ENCODE data around the gene TAF9B. TPM values are rescaled to one million over a fixed set of nuclear protein-coding genes. Genes with fewer than 3 reads are reported as not detected.
"Not testable (repeated sequence)": the region's sequence is repeated elsewhere in the genome, so short reads cannot be mapped to it uniquely, and the experiment has no call there.

Gene TAF9B
- total RNA-seq, 3 donors from 2014 or later, result 3.3 to 17.7 (median 8.5) TPM

DNA sequence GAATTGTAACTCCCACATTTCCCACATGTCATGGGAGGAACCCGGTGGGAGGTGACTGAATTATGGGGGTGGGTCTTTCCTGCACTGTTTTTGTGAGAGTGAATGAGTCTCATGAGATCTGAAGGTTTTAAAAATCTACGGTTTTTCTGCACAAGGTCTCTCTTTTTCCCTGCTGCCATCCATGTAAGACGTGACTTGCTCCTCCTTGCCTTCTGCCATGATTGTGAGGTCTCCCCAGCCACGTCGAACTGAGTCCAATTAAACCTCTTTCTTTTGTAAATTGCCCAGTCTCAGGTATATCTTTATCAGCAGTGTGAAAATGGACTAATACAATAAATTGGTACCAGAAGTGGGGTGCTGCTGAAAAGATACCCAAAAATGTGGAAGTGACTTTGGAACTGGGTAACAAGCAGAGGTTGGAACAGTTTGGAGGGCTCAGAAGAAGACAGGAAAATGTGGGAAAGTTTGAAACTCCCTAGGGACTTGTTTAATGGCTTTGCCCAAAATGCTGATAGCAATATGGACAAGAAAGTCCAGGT, 7.6 kb upstream of the TAF9B start:
- H3K4me1 ChIP-seq (ENCODE audit: low read depth); H3K36me3 ChIP-seq (ENCODE audit: low read depth); ATAC-seq; DNase-seq; intact Hi-C loops (cut with DNase I, micrococcal nuclease); H3K4me3 ChIP-seq; H3K9me3 ChIP-seq: not testable (repeated sequence)

DNA sequence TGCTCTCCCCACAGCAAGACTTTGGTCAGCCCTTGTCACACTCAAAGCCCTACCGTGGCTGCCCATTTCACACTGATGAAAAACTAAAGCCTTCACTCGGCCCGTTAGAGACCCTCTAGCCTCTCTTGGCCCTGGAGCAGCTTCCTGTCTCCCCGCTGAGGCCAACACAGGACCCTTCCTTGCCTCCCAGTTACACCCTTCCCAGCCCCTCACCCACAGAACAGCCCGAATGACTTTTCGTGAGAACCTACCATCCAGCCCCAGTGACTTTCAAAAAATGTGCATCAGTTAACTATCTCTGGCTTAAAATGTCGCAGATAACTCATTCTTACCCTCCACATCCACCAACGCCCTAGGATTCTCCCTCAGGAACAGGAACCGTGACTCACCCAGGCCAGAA, 756 bp upstream of the TAF9B start:
- H3K9me3 ChIP-seq, result no peaks in the 10 kb centered on the region
- no peaks in the 10 kb centered on the region for H3K4me1 ChIP-seq (ENCODE audit: low read depth)
- intact Hi-C loops (cut with DNase I, micrococcal nuclease), result no loop called here
- ATAC-seq (no peak), DNase-seq (no peak)
- no peak overlapping the region for H3K4me3 ChIP-seq
- TF ChIP-seq, protein P1, sequence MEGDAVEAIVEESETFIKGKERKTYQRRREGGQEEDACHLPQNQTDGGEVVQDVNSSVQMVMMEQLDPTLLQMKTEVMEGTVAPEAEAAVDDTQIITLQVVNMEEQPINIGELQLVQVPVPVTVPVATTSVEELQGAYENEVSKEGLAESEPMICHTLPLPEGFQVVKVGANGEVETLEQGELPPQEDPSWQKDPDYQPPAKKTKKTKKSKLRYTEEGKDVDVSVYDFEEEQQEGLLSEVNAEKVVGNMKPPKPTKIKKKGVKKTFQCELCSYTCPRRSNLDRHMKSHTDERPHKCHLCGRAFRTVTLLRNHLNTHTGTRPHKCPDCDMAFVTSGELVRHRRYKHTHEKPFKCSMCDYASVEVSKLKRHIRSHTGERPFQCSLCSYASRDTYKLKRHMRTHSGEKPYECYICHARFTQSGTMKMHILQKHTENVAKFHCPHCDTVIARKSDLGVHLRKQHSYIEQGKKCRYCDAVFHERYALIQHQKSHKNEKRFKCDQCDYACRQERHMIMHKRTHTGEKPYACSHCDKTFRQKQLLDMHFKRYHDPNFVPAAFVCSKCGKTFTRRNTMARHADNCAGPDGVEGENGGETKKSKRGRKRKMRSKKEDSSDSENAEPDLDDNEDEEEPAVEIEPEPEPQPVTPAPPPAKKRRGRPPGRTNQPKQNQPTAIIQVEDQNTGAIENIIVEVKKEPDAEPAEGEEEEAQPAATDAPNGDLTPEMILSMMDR (IDR thresholded peaks at IDR 0.05), result no peak
- no peaks in the 10 kb centered on the region for H3K36me3 ChIP-seq (ENCODE audit: low read depth)

DNA sequence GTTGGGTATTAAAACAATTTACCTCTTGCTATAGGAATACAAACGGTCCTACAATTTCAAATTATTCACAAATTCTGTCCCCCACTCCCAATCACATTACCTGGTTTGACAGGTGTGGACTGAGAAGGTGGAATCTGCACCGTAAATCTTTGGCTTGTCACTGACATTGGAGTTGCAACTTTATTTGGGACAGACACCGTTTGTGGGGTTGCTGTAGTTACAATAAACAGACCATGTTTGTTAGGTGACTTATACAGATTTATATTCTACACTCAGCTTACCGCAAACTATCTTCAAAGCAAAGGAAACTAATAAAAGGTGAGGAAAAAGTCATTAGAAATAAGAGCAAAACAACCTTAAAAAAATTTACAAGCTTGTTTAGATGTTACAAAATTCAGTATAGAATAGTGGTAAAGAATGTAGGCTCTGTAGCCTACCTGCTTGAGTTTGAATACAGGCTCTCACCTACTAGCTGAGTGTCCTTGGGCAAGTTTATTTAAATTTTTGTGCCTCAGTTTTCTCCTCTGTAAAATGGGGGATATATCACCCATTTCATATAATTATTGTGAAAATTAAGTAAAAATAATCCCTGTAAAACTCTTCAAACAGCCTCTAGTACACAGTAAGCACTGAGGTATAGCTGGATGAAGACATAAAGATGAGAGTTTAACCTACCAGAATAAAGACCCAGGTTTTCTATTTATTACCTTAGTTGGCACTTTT, 6.1 kb downstream of the TAF9B start:
- TF ChIP-seq, protein P1 (IDR thresholded peaks at IDR 0.05), result no peak
- intact Hi-C loops (cut with DNase I, micrococcal nuclease), result no loop called here
- Histone ChIP-seq H3K9me3 (no peaks in the 10 kb centered on the region), H3K36me3 (ENCODE audit: low read depth) (no peaks in the 10 kb centered on the region), H3K4me1 (ENCODE audit: low read depth) (no peaks in the 10 kb centered on the region), H3K4me3 (no peak overlapping the region)
- no peak for ATAC-seq
- no peak for DNase-seq

DNA sequence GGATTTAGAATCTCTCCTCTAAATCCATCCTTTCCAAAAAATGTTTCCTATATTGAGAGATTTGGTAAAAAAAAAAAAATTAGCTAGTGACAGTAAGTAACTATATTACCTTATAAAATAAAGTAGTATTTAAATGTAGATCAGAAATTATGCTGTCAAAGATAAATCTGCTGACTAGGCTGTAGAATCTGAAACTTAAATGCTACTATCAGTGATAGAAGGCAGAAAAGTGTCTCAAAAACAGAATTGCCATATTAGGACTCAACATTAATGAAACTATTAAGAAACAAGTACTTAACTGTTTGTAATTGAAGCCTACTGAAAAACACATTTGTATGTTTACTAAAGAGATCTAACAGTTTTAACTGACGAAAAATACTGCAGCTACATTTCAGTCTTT, 8.3 kb downstream of the TAF9B start:
- Histone ChIP-seq H3K36me3 (ENCODE audit: low read depth) (no peaks in the 10 kb centered on the region), H3K4me3 (no peak overlapping the region), H3K9me3 (no peaks in the 10 kb centered on the region), H3K4me1 (ENCODE audit: low read depth) (no peaks in the 10 kb centered on the region)
- TF ChIP-seq, protein P1 (IDR thresholded peaks at IDR 0.05), result no peak
- intact Hi-C loops (cut with DNase I, micrococcal nuclease), result no loop called here
- DNase-seq (no peak), ATAC-seq (no peak)

DNA sequence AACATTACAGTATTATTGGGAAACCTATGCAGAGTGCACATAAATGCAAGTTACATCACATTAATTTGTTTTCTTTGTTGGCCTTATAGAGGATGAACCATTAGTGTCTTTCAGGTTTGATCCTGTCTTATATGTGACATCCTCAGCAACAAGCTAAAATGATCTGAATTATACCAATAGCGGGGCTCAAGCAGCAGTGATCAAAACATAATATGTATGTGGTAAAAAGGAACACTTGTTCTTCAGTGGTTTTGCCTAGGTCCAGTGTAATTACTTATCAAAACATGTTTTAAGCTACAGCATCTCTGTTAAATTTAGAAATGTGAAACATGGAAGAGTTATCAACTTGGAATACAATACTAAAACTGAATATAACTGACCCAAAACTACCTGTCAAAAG, 9.1 kb downstream of the TAF9B start:
- ATAC-seq (no peak), DNase-seq (no peak)
- intact Hi-C loops (cut with DNase I, micrococcal nuclease), result no loop called here
- H3K4me3 ChIP-seq, result no peak overlapping the region
- no peaks in the 10 kb centered on the region for H3K36me3 ChIP-seq (ENCODE audit: low read depth)
- H3K4me1 ChIP-seq (ENCODE audit: low read depth), result no peaks in the 10 kb centered on the region
- H3K9me3 ChIP-seq, result no peaks in the 10 kb centered on the region
- TF ChIP-seq, protein P1 (IDR thresholded peaks at IDR 0.05), result no peak

DNA sequence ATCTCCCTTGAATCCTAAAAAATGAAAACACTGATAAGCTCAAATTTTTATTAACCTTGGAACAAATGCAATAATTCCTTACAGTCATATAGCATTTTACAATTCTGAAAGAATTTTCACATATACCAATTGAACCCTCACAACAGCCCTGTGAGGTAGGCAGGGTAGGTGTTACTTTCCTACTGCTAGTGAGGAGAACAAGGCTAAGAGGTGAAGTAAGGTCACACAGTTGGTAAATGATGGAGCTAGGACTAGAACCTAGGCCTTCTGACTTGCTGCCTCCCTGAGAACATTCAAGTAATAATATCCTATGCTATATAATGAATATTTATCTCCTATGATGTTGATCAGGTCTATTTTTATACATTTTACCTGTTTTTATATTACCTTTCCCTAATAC, 9.7 kb downstream of the TAF9B start:
- no peak for ATAC-seq
- Histone ChIP-seq H3K9me3 (no peaks in the 10 kb centered on the region), H3K4me1 (ENCODE audit: low read depth) (no peaks in the 10 kb centered on the region), H3K36me3 (ENCODE audit: low read depth) (no peaks in the 10 kb centered on the region), H3K4me3 (no peak overlapping the region)
- no peak for DNase-seq
- TF ChIP-seq, protein P1 (IDR thresholded peaks at IDR 0.05), result no peak
- intact Hi-C loops (cut with DNase I, micrococcal nuclease), result no loop called here

DNA sequence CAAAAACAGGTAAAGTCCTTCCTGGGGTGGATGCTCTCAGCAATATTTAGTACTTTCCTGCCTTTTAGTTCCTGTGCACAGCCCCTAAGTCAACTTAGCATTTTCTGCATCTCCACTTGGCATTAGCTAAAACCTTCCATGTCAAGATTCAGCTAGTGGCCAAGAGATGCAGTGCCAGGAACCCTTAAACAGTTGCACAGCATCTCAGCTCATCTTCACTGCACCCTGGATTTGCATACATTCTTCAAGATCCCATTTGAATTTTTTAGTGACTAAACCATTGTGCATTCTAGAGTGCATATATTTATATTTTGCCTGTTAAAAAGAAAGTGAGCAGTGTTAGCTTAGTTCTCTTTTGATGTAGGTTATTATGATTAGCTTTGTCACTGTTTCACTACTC, 13.7 kb downstream of the TAF9B start:
- DNase-seq; H3K36me3 ChIP-seq (ENCODE audit: low read depth); H3K4me3 ChIP-seq; intact Hi-C loops (cut with DNase I, micrococcal nuclease); H3K9me3 ChIP-seq; ATAC-seq; H3K4me1 ChIP-seq (ENCODE audit: low read depth): not testable (repeated sequence)

All from mucosa of descending colon (tissue), 3 donors.